ENCODE results near the gene GRIK2. TPM values are rescaled to one million over a fixed set of nuclear protein-coding genes. Genes with fewer than 3 reads are reported as not detected.
"Not testable (repeated sequence)": the region's sequence is repeated elsewhere in the genome, so short reads cannot be mapped to it uniquely, and the experiment has no call there.

The GRIK2 gene
- total RNA-seq, 4 donors from 2014 or later = 2.0 to 4.0 (median 2.0) TPM; not detected in 1

GRCh38 chr6:101352316-101352715 is 41.2 kb upstream of the GRIK2 start:
- intact Hi-C loops (cut with DNase I; ENCODE audit: low total_unique reads) (no loop called here), in situ Hi-C loops (cut with MboI; ENCODE audit: low pct_ligation_motif_present in 1 of 4, low pct_unique_long_range_greater_than_20kb in 1 of 4, low sequenced_read_pairs in 3 of 4) (no loop called here)
- no peaks in the 10 kb centered on the region for H3K36me3 ChIP-seq
- WGBS, 2 donors (ENCODE audit: low coverage in 1 of 2) = 29 to 34% methylated on average over 4 of the region's 4 CpGs
- H3K9me3 ChIP-seq = no peaks in the 10 kb centered on the region
- DNase-seq = no peak
- no peak overlapping the region for H3K27ac ChIP-seq
- no peaks in the 10 kb centered on the region for H3K27me3 ChIP-seq
- H3K4me1 ChIP-seq = no peaks in the 10 kb centered on the region
- TF ChIP-seq CTCF (IDR thresholded peaks at IDR 0.05) = no peak
- no peak for TF ChIP-seq EP300 (IDR thresholded peaks at IDR 0.05; ENCODE audit: low read depth)
- no peak for TF ChIP-seq POLR2AphosphoS5 (IDR thresholded peaks at IDR 0.05)
- TF ChIP-seq POLR2A (IDR thresholded peaks at IDR 0.05) = no peak
- no peak overlapping the region for H3K4me3 ChIP-seq

- H3K4me1 ChIP-seq = no peaks in the 10 kb centered on the region
- in situ Hi-C loops (cut with MboI; ENCODE audit: low pct_ligation_motif_present in 1 of 4, low pct_unique_long_range_greater_than_20kb in 1 of 4, low sequenced_read_pairs in 3 of 4) = no loop called here
- TF ChIP-seq EP300 (IDR thresholded peaks at IDR 0.05; ENCODE audit: low read depth) = no peak
- TF ChIP-seq CTCF (IDR thresholded peaks at IDR 0.05) = no peak
- no peak for TF ChIP-seq POLR2A (IDR thresholded peaks at IDR 0.05)
- no peak for TF ChIP-seq POLR2AphosphoS5 (IDR thresholded peaks at IDR 0.05)
- WGBS, 2 donors (ENCODE audit: low coverage in 1 of 2) = 75 to 94% methylated on average over 3 to 4 of the region's 4 CpGs
- H3K4me3 ChIP-seq = no peak overlapping the region
- H3K27ac ChIP-seq = no peak overlapping the region
- H3K27me3 ChIP-seq = no peaks in the 10 kb centered on the region
- H3K9me3 ChIP-seq = no peaks in the 10 kb centered on the region
- no peak for DNase-seq
- H3K36me3 ChIP-seq = no peaks in the 10 kb centered on the region
- intact Hi-C loops (cut with DNase I; ENCODE audit: low total_unique reads) = no loop called here
Observed at GRCh38 chr6:101365181-101365580, 28.3 kb upstream of the GRIK2 start.

- Histone ChIP-seq H3K9me3 (no peaks in the 10 kb centered on the region), H3K27ac (no peak overlapping the region), H3K27me3 (no peaks in the 10 kb centered on the region), H3K4me3 (no peak overlapping the region), H3K4me1 (no peaks in the 10 kb centered on the region), H3K36me3 (no peaks in the 10 kb centered on the region)
- 91 to 100% methylated on average over 1 to 2 of the region's 2 CpGs for WGBS, 2 donors (ENCODE audit: low coverage in 1 of 2)
- no peak for DNase-seq
- no peak for TF ChIP-seq CTCF (IDR thresholded peaks at IDR 0.05)
- no peak for TF ChIP-seq EP300 (IDR thresholded peaks at IDR 0.05; ENCODE audit: low read depth)
- TF ChIP-seq POLR2AphosphoS5 (IDR thresholded peaks at IDR 0.05) = no peak
- no peak for TF ChIP-seq POLR2A (IDR thresholded peaks at IDR 0.05)
- intact Hi-C loops (cut with DNase I; ENCODE audit: low total_unique reads) = no loop called here
- in situ Hi-C loops (cut with MboI; ENCODE audit: low pct_ligation_motif_present in 1 of 4, low pct_unique_long_range_greater_than_20kb in 1 of 4, low sequenced_read_pairs in 3 of 4) = no loop called here
Observed at GRCh38 chr6:101379926-101380325, 13.6 kb upstream of the GRIK2 start.

- H3K4me3 ChIP-seq = no peak overlapping the region
- no peaks in the 10 kb centered on the region for H3K27me3 ChIP-seq
- 84 to 85% methylated on average over 2 of the region's 2 CpGs for WGBS, 2 donors (ENCODE audit: low coverage in 1 of 2)
- no peaks in the 10 kb centered on the region for H3K36me3 ChIP-seq
- no peak overlapping the region for H3K27ac ChIP-seq
- no peak for DNase-seq
- H3K4me1 ChIP-seq = no peaks in the 10 kb centered on the region
- H3K9me3 ChIP-seq = no peaks in the 10 kb centered on the region
- no peak for TF ChIP-seq EP300 (IDR thresholded peaks at IDR 0.05; ENCODE audit: low read depth)
- TF ChIP-seq CTCF (IDR thresholded peaks at IDR 0.05) = no peak
- no peak for TF ChIP-seq POLR2A (IDR thresholded peaks at IDR 0.05)
- TF ChIP-seq POLR2AphosphoS5 (IDR thresholded peaks at IDR 0.05) = no peak
- in situ Hi-C loops (cut with MboI; ENCODE audit: low pct_ligation_motif_present in 1 of 4, low pct_unique_long_range_greater_than_20kb in 1 of 4, low sequenced_read_pairs in 3 of 4) = no loop called here
- intact Hi-C loops (cut with DNase I; ENCODE audit: low total_unique reads) = no loop called here
Observed at GRCh38 chr6:101380897-101381630, 12.4 kb upstream of the GRIK2 start.

- H3K4me3 ChIP-seq; DNase-seq; H3K27ac ChIP-seq; in situ Hi-C loops (cut with MboI; ENCODE audit: low pct_ligation_motif_present in 1 of 4, low pct_unique_long_range_greater_than_20kb in 1 of 4, low sequenced_read_pairs in 3 of 4); H3K4me1 ChIP-seq; H3K9me3 ChIP-seq; H3K27me3 ChIP-seq; H3K36me3 ChIP-seq; intact Hi-C loops (cut with DNase I; ENCODE audit: low total_unique reads): not testable (repeated sequence)
- 93 to 94% methylated on average over 5 of the region's 5 CpGs for WGBS, 2 donors (ENCODE audit: low coverage in 1 of 2)
Observed at GRCh38 chr6:101383747-101384146, 9.8 kb upstream of the GRIK2 start.
